MCF 10A (cell line): Measurements from ENCODE around the gene TMEM174. TPM values are rescaled to one million over a fixed set of nuclear protein-coding genes. Genes with fewer than 3 reads are reported as not detected.

Experiments
- BruUV-seq: library from RNA; stranded (reverse); fragments of 400-500 nt; replicated peaks from 2 replicates; lab custom pipeline; 2021; lab: Mats Ljungman, UMichigan
- CTCF ChIA-PET: fragments of 300-600 bp; sonication (Branson Sonifier 250); formaldehyde crosslinking; extraction: SDS; loops from one replicate; lab custom pipeline; 2021; ENCODE audit warnings: antibody characterized with exemption, inconsistent platforms; lab: Yijun Ruan, JAX
- POLR2A ChIA-PET: fragments of 300-600, 350-650 bp; sonication (Branson Sonifier 250); formaldehyde crosslinking; extraction: SDS; loops from one replicate; lab custom pipeline; 2020; ENCODE audit warnings: antibody characterized with exemption, inconsistent platforms; lab: Yijun Ruan, JAX
- DNase-seq: peaks from one replicate; pipeline ENCODE4 v3.0.0-alpha.2; 2018; ENCODE audit not compliant: unreplicated experiment
- H3K27ac Mint-ChIP-seq: one replicate; pipeline ENCODE4 v1.8.0; 2022; ENCODE audit warnings: mild to moderate bottlenecking, low read depth, mixed read lengths; ENCODE audit not compliant: unreplicated experiment
- H3K27me3 Mint-ChIP-seq: one replicate; pipeline ENCODE4 v1.8.0; 2022; ENCODE audit warnings: mixed read lengths; ENCODE audit not compliant: insufficient read depth, unreplicated experiment
- H3K36me3 Mint-ChIP-seq: one replicate; pipeline ENCODE4 v1.8.0; 2022; ENCODE audit warnings: mild to moderate bottlenecking, moderate library complexity, mixed read lengths; ENCODE audit not compliant: insufficient read depth, unreplicated experiment
- H3K4me1 Mint-ChIP-seq: one replicate; pipeline ENCODE4 v1.8.0; 2022; ENCODE audit warnings: mixed read lengths; ENCODE audit not compliant: insufficient read depth, unreplicated experiment
- H3K4me3 Mint-ChIP-seq: one replicate; pipeline ENCODE4 v1.8.0; 2022; ENCODE audit warnings: mild to moderate bottlenecking, moderate library complexity, mixed read lengths; ENCODE audit not compliant: unreplicated experiment
- H3K9me3 Mint-ChIP-seq: one replicate; pipeline ENCODE4 v1.8.0; 2022; ENCODE audit warnings: mixed read lengths; ENCODE audit not compliant: unreplicated experiment
- intact Hi-C: fragments of 100-400 bp; cut with micrococcal nuclease; formaldehyde crosslinking; loops from 2 replicates; pipeline ENCODE4 v1.14.1; 2022
- total RNA-seq: library from RNA; stranded (reverse); gene quantifications from 2 replicates; pipeline ENCODE4 v1.2.3, GENCODE V29; 2022
- TF ChIP-seq, protein P1 (sequence below): fragments of 200-600 bp; IDR thresholded peaks from one replicate; pipeline ENCODE4 v1.8.0; 2022; ENCODE audit warnings: antibody characterized with exemption, mild to moderate bottlenecking; ENCODE audit not compliant: unreplicated experiment

Gene TMEM174
- total RNA-seq, 1 experiment from 2014 or later: not detected

DNA sequence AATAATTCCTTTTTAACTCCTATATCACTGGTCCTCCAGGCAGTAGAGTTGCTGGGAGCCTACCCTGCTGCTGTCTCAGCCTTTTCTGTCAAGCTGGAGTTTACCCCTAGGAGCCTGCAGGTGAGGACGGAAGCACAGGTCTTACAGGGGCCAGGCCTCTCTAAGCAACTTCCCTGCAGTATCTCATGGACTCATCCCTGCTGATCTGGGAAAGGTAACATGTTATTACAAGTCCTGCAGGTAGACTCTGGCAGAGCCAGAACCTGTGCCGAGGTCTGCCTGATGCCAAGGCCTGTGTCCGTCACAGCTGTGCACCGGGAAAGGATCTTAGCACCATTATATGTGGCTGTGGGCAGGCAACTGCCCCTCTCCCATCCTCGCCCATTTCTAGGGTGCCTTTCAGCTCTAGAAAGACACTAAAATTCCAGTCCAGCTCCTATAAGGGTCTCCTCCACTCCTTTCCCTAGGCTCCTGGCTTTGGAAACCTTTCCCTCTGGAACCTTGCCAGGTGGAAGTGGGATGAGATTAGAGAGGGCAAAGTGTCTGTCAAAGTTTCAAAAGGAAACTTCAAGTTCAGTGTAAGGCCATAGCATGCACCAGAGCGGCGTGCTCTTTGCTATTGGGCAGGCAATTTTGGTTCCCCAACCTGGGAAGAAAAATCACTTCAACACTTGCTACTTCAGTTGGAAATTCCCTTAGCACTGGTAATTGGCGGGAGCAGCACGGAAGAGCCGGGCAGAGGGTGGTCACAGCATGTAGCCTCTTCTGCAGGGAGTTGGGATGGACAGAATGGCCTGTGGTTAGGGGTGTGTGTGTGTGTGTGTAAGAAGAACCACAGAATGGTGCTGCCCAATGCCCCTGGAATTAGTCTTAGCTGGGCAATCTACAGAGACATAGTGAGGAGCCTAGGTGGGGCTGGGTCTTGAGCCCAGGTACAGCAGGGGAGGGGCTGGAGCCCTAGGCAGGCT lies 35.1 kb upstream of the TMEM174 start:
- POLR2A ChIA-PET: no interaction called here

DNA sequence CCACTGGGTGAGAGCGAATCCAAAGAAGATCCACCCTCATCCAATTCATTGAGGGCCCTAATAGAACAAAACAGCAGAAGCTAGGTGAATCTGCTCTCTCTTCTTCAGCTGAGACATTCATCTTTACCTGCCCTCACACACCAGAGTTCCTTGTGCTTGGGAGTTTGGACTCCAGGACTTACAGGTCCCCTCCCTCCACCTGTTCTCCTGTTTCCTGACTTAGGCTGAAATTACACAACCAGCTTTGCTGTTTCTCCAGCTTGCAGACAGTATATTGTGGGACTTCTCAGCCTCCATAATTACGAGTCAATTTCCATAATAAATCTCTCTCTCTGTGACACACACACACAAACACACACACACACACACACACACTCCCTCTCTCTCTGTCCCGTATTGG lies 33.5 kb upstream of the TMEM174 start:
- intact Hi-C loops: loop anchor here (10.0 kb wide), 1 partner anchor 75 kb away; no protein-coding TSS in a partner anchor
- Mint-ChIP-seq H3K36me3 (no peaks in the 10 kb centered on the region), H3K27ac (no peak overlapping the region), H3K9me3 (no peaks in the 10 kb centered on the region), H3K27me3 (no peaks in the 10 kb centered on the region), H3K4me3 (no peak overlapping the region), H3K4me1 (peaks cover 6% of the 10 kb centered on the region)
- DNase-seq: no peak
- BruUV-seq: no TSS peak
- TF ChIP-seq, protein P1, sequence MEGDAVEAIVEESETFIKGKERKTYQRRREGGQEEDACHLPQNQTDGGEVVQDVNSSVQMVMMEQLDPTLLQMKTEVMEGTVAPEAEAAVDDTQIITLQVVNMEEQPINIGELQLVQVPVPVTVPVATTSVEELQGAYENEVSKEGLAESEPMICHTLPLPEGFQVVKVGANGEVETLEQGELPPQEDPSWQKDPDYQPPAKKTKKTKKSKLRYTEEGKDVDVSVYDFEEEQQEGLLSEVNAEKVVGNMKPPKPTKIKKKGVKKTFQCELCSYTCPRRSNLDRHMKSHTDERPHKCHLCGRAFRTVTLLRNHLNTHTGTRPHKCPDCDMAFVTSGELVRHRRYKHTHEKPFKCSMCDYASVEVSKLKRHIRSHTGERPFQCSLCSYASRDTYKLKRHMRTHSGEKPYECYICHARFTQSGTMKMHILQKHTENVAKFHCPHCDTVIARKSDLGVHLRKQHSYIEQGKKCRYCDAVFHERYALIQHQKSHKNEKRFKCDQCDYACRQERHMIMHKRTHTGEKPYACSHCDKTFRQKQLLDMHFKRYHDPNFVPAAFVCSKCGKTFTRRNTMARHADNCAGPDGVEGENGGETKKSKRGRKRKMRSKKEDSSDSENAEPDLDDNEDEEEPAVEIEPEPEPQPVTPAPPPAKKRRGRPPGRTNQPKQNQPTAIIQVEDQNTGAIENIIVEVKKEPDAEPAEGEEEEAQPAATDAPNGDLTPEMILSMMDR: no peak
- ChIA-PET POLR2A (no interaction called here), CTCF (interaction anchor here (0.9 kb wide), 1 partner anchor 13 kb away, joined by 3 read pairs; no protein-coding TSS in a partner anchor)

More for the DNA sequence above, 35.1 kb upstream of the TMEM174 start:
- no peaks in the 10 kb centered on the region for H3K27me3 Mint-ChIP-seq
- intact Hi-C loops: loop anchor here (10.0 kb wide), 1 partner anchor 77 kb away; no protein-coding TSS in a partner anchor
- peaks cover 6% of the 10 kb centered on the region for H3K4me1 Mint-ChIP-seq
- H3K27ac Mint-ChIP-seq: no peak overlapping the region
- no peak overlapping the region for H3K4me3 Mint-ChIP-seq
- no TSS peak for BruUV-seq
- H3K9me3 Mint-ChIP-seq: no peaks in the 10 kb centered on the region
- no peaks in the 10 kb centered on the region for H3K36me3 Mint-ChIP-seq
- TF ChIP-seq, protein P1: no peak
- CTCF ChIA-PET: interaction anchor here (0.5 kb wide), 1 partner anchor 27 kb away, joined by 4 read pairs; no protein-coding TSS in a partner anchor
- DNase-seq: no peak

DNA sequence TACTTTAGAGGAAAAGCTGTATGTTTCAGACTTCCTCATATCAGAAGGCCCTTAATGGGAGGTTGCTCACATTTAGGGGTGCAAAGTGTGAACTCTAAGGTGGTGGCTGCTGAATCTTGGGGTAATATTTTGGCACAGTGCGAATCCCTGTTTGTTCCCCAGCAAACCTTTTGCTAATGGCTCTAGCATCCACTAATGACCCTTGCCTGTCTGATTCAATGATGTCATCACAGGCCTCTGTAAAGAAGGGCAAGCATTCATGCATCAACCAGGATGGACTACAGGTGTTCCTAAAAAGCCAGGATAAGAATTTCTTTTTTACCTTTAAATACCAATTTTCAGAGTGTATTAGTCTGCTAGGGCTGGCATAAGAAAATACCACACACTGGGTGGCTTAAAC lies 32.2 kb upstream of the TMEM174 start:
- no TSS peak for BruUV-seq
- CTCF ChIA-PET: interaction anchor here (1.5 kb wide), 1 partner anchor 310 kb away, joined by 3 read pairs; no protein-coding TSS in a partner anchor

More for the DNA sequence above, 32.2 kb upstream of the TMEM174 start:
- no peak for DNase-seq
- Mint-ChIP-seq H3K27ac (no peak overlapping the region), H3K36me3 (no peaks in the 10 kb centered on the region), H3K4me3 (no peak overlapping the region), H3K9me3 (no peaks in the 10 kb centered on the region), H3K4me1 (peaks cover under 1% of the 10 kb centered on the region), H3K27me3 (no peaks in the 10 kb centered on the region)
- TF ChIP-seq, protein P1: no peak
- POLR2A ChIA-PET: interaction anchor here (0.7 kb wide), 1 partner anchor 47 kb away, joined by 3 read pairs; no protein-coding TSS in a partner anchor
- intact Hi-C loops: no loop called here
